Measurements from ENCODE around the gene ASMT.
"Not testable (repeated sequence)": the region's sequence is repeated elsewhere in the genome, so short reads cannot be mapped to it uniquely, and the experiment has no call there.

ASMT gene, protein sequence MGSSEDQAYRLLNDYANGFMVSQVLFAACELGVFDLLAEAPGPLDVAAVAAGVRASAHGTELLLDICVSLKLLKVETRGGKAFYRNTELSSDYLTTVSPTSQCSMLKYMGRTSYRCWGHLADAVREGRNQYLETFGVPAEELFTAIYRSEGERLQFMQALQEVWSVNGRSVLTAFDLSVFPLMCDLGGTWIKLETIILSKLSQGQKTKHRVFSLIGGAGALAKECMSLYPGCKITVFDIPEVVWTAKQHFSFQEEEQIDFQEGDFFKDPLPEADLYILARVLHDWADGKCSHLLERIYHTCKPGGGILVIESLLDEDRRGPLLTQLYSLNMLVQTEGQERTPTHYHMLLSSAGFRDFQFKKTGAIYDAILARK

GRCh38 chrX:1614927-1615326 lies at the start of gene ASMT:
TSS of gene ASMT (plus strand) at chrX:1615059. CDS start at chrX:1615200, 141 bp downstream.
- FAIRE-seq: no peak

DNA sequence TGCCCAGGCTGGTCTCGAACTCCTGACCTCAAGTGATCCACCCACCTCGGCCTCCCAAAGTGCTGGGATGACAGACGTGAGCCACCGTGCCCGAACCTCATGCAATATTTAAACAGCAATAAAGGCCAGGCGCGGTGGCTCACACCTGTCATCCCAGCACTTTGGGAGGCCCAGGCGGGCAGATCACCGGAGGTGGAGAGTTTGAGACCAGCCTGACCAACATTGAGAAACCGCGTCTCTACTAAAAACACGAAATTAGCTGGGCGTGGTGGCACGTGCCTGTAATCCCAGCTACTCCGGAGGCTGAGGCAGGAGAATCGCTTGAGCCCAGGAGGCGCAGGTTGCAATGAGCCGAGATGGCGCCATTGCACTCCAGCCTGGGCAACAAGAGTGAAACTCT lies 40.7 kb upstream of the ASMT start:
- FAIRE-seq: not testable (repeated sequence)

GRCh38 chrX:1576201-1576992 lies 38.5 kb upstream of the ASMT start:
- FAIRE-seq: no peak

GRCh38 chrX:1577845-1578244 lies 37.0 kb upstream of the ASMT start:
- FAIRE-seq: no peak

DNA sequence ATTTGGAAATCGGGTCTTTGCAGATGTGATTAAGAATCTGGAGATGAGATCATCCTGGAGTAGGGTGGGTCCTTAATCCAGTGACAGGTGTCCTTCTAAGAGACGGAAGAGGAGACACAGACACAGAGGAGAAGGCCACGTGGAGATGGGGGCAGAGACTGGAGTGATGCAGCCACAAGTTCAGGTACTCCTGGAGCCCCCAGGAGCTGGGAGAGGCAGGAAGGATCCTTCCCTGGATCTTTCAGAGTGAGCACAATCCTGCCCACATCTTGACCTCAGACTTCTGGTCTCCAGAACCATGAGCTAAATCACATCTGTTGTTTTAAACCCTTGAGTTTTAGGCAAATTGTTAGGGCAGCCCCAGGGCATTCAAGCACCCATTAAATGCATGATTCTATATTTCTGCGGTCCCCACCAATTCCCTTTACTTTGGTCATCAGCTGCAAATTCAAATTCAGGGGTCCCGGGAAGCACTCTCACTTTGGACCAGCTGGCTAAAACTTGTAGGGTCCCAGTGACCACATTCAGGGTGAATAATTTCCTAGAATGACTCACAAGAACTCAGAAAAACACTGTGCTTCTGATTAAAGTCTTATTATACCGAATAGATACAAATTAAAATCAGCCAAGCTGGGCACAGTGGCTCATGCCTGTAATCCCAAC lies 36.2 kb upstream of the ASMT start:
- no peak for FAIRE-seq

GRCh38 chrX:1581132-1581531 lies 33.7 kb upstream of the ASMT start:
- peak; percentile 85 for FAIRE-seq

GRCh38 chrX:1582686-1583437 lies 32.0 kb upstream of the ASMT start:
- no peak for FAIRE-seq

GRCh38 chrX:1584237-1585011 lies 30.4 kb upstream of the ASMT start:
- no peak for FAIRE-seq

- FAIRE-seq: no peak
These were observed 27.7 kb upstream of the ASMT start for GRCh38 chrX:1587161-1587560.

- no peak for FAIRE-seq
These were observed 25.3 kb upstream of the ASMT start for GRCh38 chrX:1589356-1590130.

DNA sequence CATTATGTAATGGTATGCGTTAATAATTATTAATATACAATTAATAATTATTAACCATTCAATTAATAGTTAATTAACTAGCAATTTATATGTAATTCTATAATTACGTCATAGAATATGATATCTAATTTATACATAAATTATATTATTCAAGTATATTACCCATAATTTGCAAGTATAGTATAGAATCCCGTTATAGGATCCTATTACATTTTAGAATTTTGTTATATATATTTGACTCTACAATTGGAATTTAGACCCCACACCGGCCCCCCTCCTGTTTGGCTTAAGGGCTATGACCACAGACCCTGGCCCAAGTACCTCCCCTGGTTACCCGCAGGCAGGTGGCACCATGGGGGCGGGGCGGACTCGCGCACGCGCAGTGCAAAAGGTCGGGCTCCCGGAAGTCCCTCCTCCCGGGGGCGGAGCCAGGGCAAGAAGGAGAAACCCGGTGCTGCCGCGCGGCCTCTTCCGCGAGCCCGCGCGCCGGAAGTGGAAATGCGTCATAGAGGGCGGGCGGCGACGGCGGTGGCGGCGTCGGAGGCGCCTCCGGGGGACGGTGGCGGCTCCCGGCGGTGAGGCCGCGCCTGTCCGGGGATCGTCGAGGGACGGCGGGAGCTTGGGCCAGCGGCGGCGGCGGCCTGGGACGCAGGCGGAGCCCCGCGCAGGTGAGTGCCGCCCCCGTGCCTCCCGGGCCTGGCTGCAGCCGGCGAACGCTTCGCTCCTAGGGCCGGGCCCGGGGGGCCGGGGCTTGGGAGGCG lies 23.6 kb upstream of the ASMT start, which contains the start of gene AKAP17A:
Gene AKAP17A, plus strand, starts transcription at position 503 of the 761 bp plus-strand sequence. CDS start 1,859 bp downstream, outside the sequence.
- no peak for FAIRE-seq

DNA sequence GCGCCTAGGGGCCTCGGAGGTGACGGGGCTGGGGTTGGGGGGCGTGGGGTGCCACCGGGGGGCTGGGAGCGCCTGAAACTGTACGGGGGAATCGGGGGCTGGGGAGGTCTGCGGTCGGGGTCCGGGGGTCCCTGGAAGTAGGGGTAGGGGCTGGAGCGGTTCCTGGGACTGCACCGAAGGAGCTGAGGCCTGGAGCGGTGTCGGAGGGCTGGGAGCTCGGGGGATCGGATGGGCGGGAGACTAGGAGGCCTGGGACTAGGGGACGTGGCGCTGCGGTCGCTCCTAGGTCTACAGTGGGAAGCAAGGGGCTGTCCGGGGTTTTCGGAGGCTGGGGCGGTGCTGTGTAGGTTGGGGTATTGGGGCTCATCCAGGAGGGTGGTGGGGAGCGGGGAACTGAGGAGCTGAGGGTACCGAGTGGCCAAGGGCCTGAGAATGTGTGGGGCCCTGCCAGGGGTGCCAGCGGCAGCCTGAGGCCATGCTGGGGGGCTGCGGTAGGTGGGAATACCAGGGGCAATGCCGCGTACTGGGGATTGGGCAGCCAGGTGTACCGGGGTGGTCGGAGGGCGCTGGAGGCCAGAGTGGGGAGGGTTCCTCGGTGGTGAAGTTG lies 22.9 kb upstream of the ASMT start:
- no peak for FAIRE-seq

GRCh38 chrX:1592470-1593142 lies 22.3 kb upstream of the ASMT start:
- FAIRE-seq: no peak

- no peak for FAIRE-seq
These were observed 21.3 kb upstream of the ASMT start for GRCh38 chrX:1593286-1594271.

DNA sequence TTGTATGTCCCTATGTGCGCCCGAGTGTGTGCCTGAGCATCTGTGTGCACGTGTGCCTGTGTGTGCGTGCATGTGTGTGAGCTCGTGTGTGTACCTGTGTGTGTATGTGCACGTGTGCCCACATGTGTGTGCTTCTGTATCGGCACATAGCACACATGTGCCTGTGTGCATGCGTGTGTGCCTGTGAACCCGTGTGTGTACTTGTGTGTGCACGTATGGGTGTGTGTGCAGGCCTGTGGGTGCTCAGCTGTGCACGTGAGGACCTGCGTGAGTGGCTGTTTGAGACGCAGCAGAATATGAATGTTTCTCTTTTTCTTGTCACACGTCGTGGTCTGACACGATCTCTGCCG lies 19.2 kb upstream of the ASMT start:
- FAIRE-seq: no peak

DNA sequence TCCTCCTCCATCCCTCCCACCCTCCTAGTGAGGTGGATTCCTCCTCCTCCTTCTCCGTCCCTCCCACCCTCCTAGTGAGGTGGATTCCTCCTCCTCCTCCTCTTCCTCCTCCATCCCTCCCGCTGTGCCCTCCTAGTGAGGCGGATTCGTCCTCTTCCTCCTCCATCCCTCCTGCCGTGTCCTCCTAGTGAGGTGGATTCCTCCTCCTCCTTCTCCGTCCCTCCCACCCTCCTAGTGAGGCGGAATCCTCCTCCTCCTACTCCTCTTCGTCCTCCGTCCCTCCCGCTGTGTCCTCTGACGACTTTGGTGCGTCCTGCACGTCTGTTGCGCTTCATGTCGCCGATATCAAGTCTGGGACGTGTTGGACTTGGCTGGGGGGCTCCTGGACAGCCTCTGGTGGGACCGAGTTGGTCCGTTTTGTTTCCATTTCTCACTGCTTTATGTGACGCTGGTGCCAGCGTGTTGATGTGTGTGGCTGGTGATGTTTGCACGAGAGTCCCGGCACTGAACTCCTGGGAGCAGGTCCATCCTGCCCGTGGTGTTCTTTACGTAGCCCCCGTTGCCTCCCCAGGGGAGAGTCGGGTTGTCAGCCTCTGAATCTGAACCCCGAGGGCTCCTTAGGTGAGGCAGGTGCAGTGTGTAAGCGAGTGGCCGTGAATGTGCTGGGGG lies 18.0 kb upstream of the ASMT start:
- FAIRE-seq: no peak

DNA sequence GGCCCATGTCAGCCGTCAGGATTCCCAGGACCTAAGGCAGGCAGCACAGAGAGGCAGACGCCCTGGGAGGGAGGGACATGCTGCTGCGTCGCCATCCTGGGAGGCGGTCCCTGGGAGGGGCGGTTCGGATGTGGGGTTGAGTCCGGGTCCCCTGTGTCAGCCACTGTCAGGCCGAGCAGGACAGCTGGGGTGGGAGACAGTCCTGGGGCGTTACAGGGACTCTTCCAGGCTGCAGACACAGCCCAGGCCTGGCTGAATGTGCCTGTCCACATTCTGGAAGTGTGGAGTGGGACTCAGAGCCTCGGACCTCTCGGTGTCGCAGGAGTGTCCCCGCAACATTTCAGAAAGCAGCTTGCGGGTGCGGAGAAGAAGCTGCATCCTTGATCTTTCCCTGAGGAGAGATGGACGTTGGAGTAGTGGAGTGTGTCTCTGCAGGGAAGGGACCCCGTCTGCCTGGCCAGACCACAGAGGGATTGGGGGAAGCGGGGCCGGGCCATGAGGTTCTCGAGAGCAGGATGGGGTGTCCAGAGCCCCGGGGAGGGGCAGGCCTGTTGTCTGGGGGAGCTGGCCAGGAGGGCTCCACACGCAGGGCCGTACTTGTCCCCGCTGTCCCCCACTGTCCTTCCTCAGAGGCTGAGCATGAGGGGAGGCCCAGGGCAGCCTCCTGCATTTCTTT lies 17.4 kb upstream of the ASMT start:
- FAIRE-seq: no peak
